ENCODE measurements around the gene MED25. TPM values are rescaled to one million over a fixed set of nuclear protein-coding genes. Genes with fewer than 3 reads are reported as not detected.

Gene MED25
- total RNA-seq, 4 donors from 2014 or later, result 15.2 to 30.5 (median 16.4) TPM

GRCh38 chr19:49809941-49810389 lies 8.1 kb upstream of the MED25 start:
- TF ChIP-seq CTCF (IDR thresholded peaks at IDR 0.05; ENCODE audit: low read depth), result no peak

- no peak for TF ChIP-seq CTCF (IDR thresholded peaks at IDR 0.05; ENCODE audit: low read depth)
Observed at GRCh38 chr19:49811328-49811727, 6.8 kb upstream of the MED25 start.

GRCh38 chr19:49812452-49812996 lies 5.6 kb upstream of the MED25 start:
- TF ChIP-seq CTCF (IDR thresholded peaks at IDR 0.05; ENCODE audit: low read depth), result no peak

- TF ChIP-seq CTCF (IDR thresholded peaks at IDR 0.05; ENCODE audit: low read depth), result no peak
Observed at GRCh38 chr19:49812997-49813861, 4.9 kb upstream of the MED25 start, which contains the start of gene FUZ. FUZ (minus strand) TSS chr19:49813292; CDS start chr19:49813106, 186 bp downstream.

GRCh38 chr19:49814010-49814409 lies 4.1 kb upstream of the MED25 start:
- no peak for TF ChIP-seq CTCF (IDR thresholded peaks at IDR 0.05; ENCODE audit: low read depth)

GRCh38 chr19:49816590-49816989 lies 1.5 kb upstream of the MED25 start:
- no peak for TF ChIP-seq CTCF (IDR thresholded peaks at IDR 0.05; ENCODE audit: low read depth)

- TF ChIP-seq CTCF (IDR thresholded peaks at IDR 0.05; ENCODE audit: low read depth), result no peak
Observed at GRCh38 chr19:49818649-49819370, 721 bp downstream of the MED25 start.

Measured in subcutaneous adipose tissue (tissue), 4 donors.